AG09309 (cell line): Measurements from ENCODE around the gene CCM2L.

Experiments used
- DNase-seq: peaks from one replicate; pipeline ENCODE4 v3.0.0-alpha.2; 2010; ENCODE audit warnings: low read depth
- H3K4me3 ChIP-seq: 2 replicates; pipeline ENCODE4 v1.5.1; 2011; ENCODE audit warnings: mild to moderate bottlenecking, low read depth, low read length, moderate library complexity; ENCODE audit not compliant: control insufficient read depth
- CTCF ChIP-seq: IDR thresholded peaks from 2 replicates; pipeline ENCODE4 v1.5.1; 2011; ENCODE audit warnings: mild to moderate bottlenecking, low read depth, low read length, inconsistent platforms; ENCODE audit not compliant: insufficient read depth, control insufficient read depth; ENCODE audit errors: missing control alignments

CCM2L gene

GRCh38 chr20:32063695-32064094 lies 53.5 kb downstream of the CCM2L start:
- DNase-seq, result no peak
- TF ChIP-seq CTCF, result no peak
- H3K4me3 ChIP-seq, result no peak overlapping the region

GRCh38 chr20:32064667-32065066 lies 54.4 kb downstream of the CCM2L start:
- no peak for TF ChIP-seq CTCF
- no peak overlapping the region for H3K4me3 ChIP-seq
- no peak for DNase-seq

- no peak overlapping the region for H3K4me3 ChIP-seq
- no peak for TF ChIP-seq CTCF
- peak; percentile 88 for DNase-seq
These were observed 57.1 kb downstream of the CCM2L start for GRCh38 chr20:32067234-32067821.

GRCh38 chr20:32068174-32068573 lies 57.9 kb downstream of the CCM2L start:
- DNase-seq, result no peak
- TF ChIP-seq CTCF, result no peak
- H3K4me3 ChIP-seq, result no peak overlapping the region

GRCh38 chr20:32069711-32070110 lies 59.5 kb downstream of the CCM2L start:
- DNase-seq, result no peak
- H3K4me3 ChIP-seq, result no peak overlapping the region
- no peak for TF ChIP-seq CTCF

GRCh38 chr20:32070282-32070681 lies 60.0 kb downstream of the CCM2L start:
- no peak overlapping the region for H3K4me3 ChIP-seq
- no peak for DNase-seq
- no peak for TF ChIP-seq CTCF
